ENCODE data around the gene WASL. TPM values are rescaled to one million over a fixed set of nuclear protein-coding genes. Genes with fewer than 3 reads are reported as not detected.
A peak's percentile ranks its signal among the peaks of the same experiment; 100 is the strongest.
"Not testable (repeated sequence)": the region's sequence is repeated elsewhere in the genome, so short reads cannot be mapped to it uniquely, and the experiment has no call there.

WASL gene
- total RNA-seq, 1 experiment from 2014 or later = 7.5 TPM

DNA sequence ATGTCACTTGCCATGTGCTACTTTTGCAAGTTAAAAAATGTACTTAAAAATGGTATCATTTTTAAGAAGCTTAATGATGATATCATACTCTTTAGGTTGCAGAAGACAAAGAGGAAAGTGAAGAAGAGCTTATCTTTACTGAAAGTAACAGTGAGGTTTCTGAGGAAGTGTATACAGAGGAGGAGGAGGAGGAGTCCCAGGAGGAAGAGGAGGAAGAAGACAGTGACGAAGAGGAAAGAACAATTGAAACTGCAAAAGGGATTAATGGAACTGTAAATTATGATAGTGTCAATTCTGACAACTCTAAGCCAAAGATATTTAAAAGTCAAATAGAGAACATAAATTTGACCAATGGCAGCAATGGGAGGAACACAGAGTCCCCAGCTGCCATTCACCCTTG, 87.0 kb downstream of the WASL start:
- DNase-seq (ENCODE audit: low read depth) = no peak

DNA sequence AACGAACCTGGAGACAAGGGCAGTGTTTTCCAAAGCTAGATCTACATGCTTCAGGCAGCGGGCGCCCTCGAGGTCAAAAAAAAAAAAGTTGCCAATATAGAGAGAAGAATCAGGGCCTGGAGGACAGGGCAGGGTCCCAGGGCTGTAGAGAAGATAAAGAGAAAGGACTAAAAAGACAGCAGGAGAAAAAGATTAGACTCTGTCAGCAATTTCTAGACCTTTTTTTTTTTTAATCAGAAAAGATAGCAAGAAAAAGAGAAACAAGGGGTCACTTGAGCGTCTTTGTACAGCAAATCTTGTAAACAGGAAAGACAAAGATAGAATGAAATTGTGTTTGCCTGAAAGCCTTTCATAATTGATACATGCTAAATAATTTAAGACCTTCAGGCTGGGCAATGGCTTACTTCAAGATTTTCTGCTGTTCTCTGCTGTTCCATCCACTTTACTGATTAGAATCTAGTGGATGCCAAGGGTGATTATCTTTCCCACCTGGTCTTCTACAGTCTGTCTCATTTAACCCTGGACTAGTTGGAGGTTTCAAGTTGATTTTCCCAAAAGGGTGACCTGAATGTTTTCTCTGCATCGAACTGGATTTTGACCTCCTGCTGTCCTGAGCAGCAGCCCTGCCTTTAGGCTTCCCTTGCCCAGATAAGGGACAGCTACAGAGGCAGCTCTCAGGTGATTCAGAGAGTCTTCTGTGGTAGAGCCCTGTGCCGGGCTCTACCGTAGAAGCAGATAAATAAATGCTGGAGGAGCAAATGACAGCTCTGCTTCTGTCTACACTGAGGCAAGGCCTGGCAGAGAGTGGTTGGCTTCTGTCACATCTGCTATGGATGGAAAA, 88.1 kb downstream of the WASL start:
- DNase-seq (ENCODE audit: low read depth) = no peak

DNA sequence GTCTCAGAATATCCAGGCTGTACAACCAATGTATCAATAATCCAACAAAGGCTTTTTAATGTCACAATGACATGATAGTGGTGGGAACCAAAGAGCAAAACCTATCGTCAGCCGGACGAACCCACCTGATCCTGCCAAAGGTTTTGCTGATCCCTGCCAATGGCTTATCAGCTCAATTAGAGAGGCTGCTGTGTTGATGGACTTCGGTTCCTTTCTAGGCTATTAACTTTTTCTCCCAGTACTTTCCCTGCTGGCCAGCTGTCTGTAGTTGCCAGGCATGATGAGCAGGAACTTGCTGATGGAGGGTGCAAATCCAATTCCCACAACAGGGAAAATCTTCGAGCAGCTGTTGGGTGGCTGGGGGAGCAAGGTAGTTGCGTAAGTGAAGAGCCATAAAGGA, 90.8 kb downstream of the WASL start:
- no peak for DNase-seq (ENCODE audit: low read depth)

DNA sequence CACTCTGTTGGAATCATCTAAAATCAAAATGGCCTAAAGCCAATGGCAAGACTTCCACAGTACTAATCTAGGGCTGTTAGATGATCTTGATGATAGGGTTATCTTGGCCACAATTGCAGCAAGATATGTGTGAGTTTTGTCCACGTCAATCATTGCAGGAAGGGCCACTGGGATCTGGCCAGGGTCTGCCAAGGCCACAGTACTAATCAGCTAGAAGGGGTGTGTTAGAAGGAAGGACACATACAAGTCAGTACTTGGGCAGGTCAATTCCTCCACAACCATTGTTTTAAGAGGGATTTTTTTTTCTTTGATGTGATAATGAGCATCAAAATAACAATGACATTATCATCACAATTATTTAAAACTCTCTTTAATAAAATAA, 91.5 kb downstream of the WASL start:
- DNase-seq (ENCODE audit: low read depth) = no peak

DNA sequence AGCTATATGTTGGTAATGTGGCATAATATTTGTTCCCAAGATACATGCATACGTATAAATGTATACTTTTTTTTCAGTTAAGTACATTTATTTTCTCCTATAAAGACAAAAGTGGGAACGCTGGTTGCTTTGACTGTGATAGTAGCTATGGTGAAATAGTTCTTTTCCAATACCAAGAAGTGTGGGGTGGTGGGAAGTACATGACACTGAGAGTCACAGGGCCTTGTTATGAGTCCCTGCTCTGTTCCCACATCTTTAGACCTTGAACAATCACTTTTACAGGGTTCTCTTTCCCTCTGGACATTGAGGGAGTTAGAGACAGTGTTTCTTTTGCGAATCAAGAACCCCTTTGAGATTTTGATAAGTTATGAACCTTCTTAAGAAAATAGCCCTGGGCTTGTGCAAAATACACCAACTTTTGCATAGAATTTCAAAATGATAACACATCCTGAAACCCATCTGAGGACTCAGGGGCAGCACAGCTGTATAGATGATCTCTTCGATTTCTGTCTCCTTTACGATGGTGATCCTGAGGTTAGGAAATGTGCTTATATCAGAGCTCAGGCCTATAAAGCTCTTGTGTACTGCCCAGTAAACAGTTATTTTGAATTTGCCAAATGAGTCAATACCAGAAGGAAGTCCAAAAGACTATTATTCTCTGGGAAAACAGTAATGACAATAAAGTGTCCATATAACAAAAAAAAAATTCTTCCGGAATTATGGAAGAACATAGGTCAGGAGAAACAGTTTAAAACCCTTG, 92.1 kb downstream of the WASL start:
- DNase-seq (ENCODE audit: low read depth) = no peak

DNA sequence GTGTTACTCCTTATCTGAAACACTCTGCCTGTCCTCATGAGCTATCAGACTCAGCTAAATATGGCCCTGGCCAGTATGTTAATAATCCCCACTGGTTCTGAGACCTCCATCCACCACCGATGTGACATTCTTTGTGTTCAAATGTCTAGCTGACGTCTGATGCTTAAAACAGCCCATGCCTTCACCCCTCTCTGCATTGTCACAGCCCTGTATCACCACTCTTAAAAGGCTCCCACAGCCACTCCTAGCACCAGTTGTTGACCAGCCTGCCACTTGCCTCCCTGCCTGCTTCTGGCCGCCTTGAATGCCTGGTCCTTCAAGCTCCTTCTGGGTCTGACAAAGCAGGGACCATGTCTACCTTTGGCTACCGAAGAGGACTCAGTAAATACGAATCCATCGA, 93.2 kb downstream of the WASL start, which contains the start of gene LMOD2:
Gene LMOD2 (plus strand): TSS at position 253 of the 400 bp plus-strand sequence. CDS start 98 bp downstream, at position 351.
- no peak for DNase-seq (ENCODE audit: low read depth)

DNA sequence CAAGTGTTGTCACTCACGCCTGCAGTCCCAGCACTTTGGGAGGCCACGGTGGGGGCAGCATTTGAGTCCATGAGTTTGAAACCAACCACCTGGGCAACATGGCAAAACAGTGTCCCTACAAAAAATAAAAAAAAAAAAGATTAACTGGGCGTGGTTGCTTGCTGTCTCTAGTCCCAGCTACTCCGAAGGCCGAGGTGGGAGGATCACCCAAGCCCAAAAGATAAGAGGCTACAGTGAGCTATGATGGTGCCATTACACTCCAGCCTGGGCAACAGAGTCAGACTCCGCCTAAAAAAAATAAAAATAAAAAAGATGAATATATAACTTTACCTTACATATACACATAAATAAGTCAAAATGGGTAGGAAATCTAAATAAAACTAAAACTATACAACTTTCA, 95.6 kb downstream of the WASL start:
- DNase-seq (ENCODE audit: low read depth) = no peak

DNA sequence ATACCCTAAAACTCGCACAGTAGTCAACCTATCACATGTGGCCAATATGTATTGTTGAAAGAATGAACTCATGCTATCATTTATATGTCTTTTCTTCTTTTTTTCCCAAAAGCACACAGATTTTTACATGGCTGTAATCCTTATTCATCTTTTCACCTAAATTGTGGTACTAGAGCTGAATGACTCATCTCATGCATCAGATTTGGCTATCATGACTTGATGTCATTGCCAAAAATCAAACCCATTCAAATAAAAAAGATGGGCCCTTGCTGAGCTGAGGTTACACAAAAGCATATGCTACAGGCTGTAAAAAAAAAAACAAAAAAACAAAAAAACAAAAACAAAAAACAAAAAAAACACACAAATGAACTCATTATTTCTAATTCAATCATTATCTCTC, 96.4 kb downstream of the WASL start:
- no peak for DNase-seq (ENCODE audit: low read depth)

DNA sequence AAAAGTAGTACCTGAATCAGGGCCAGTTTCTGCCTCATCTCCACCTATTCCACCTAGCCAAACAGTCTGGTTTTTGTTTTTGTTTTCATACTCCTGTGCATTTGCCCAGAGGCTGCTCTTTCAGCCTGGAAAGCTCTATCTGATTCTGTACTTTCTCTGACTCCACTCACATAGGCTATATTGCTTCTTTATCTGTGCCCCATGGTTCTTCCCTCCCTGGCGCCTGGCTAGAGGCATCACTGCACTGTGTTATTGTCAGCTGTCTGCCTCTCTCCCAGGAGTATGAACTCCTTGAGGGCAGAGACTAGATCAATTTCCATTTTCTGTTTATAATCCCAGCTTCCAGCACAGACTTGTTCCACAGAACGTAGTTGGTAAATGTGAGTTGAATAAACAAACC, 98.2 kb downstream of the WASL start:
- DNase-seq (ENCODE audit: low read depth) = no peak

DNA sequence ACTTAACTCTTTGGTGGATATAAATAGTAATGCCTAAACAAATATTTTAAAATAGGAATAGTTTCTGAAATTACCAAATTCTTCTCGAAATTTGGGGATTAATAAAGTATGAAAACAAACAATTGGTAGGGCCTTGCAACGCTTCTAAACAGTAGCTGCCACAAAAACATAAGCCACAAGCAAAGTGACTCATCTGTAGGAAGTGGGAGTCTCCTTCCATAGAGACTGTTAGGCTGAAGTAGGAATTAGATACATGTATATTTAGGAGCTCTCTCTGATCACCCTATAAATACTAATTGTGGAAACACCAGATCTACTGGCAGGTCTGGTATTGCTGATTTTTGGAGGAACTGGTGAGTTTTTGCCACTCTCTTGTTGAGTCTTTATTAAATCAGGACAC, 98.8 kb downstream of the WASL start:
- peak; percentile 65 for DNase-seq (ENCODE audit: low read depth)

DNA sequence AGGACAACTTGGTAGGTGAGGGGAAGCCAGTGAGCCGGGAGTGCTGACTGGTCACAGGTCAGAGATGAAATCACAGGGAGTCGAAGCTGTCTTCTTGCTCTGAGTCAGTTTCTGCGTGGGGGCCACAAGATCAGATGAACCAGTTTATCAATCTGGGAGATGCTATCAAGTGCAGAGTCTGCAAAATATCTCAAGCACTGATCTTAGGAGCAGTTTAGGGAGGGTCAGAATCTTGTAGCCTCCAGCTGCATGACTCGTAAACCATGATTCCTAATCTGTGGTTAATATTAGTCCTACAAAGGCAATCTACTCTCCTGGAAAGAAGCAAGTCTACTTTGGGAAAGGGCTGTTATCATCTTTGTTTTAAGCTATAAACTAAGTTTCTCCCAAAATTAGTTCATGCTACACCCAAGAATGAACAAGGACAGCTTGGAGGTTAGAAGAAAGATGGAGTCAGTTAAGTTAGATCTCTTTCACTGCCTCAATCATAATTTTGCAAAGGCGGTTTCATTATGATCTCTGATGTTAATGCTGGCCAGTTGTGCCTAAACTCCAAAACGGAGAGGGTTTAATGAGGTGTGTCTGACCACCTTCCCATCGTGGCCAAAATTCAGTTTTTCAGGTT, 101.6 kb downstream of the WASL start:
- no peak for DNase-seq (ENCODE audit: low read depth)

DNA sequence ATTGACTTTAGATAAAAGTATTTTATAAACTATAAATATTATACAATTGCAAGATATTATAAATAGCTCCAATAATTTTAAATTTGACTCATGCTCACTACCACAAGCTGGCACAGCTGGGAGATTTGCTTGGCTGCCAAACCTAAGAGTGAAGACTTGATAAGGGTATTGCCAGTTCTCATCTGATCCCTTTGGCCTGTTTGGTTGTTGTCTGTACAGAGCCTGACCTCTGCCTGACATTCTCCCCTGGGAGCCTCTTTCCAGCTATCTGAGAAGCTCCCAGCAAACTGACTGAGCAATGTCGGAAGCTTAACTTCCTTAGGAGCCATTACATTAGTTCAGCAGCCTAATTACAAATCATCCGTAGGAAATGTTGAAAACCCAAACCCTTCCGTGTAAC, 103.3 kb downstream of the WASL start:
- DNase-seq (ENCODE audit: low read depth) = no peak

DNA sequence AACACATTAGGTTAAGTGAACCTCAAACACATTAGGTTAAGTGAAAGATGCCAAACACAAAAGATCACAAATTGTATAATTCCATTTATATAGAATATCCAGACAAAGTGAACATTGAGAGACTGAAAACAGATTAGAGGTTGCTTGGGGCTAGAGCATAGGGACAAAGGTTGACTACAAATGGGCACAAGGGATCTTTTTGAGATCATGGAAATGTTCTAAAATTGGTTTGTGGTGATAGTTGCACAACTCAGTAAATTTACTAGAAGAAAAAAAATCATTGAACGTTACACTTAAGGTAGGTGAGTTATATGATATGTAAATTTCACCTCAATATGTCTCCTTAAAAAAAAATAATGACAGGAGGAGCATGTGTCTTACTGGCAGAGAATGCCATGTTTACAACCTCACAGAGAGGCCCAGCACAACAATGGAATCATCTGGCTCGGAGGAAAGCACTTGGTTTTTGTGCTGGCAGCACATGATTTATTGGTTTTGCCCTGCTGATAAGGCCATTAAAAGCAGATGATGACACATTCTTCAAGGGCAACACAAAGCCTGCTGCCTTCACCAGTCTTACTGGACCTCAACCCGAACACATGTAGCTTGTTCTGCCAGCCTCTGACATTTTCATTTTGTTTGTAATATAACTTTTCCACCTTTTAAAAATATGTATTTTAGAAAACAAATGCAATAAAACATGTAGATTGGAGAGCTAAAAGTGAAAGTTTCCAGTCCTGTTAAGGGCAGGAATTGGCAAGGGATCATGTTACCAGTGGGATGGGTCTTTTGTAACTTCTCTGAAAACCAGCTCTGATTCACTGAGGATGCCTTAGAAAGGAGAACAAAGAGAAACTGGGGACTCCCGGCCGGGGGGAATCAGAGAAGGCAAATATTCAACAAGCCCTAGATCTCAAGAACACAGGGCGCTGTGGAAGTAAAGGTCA, 105.0 kb downstream of the WASL start:
- DNase-seq (ENCODE audit: low read depth) = peak; percentile 81

DNA sequence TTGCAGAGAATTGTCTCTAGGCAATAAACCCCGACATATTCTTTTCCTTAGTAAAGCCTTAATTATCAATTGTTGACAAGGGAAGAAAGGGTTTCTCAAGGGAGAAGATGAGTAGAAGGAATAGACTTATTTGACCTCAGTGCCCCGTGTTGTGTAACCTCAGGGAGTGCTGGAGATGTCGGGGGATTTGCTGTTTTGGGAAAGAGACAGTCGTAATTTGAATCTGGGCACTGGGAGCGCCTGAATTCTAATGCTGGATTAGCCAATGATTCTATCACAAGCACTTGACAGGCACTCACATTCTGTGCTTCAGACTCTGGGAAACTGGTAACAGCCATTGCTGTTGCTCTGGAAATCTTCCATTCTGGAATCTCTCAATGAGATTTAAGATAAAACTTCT, 106.9 kb downstream of the WASL start:
- no peak for DNase-seq (ENCODE audit: low read depth)

DNA sequence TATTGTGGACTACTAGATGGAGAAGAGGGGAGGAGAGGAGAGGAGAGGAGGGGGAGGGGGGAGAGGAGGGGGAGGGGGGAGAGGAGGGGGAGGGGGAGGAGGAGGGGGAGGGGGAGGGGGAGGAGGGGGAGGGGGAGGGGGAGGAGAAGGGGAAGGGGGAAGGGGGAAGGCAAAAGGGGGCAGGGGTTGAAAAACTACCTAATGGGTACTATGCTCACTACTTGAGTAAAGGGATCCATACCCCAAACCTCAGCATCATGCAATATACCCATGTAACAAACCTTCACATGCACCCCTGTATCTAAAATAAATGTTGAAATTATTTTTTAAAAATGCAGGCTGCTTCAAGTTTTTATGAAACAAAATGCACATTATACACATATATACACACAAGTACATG, 108.2 kb downstream of the WASL start:
- no peak for DNase-seq (ENCODE audit: low read depth)

DNA sequence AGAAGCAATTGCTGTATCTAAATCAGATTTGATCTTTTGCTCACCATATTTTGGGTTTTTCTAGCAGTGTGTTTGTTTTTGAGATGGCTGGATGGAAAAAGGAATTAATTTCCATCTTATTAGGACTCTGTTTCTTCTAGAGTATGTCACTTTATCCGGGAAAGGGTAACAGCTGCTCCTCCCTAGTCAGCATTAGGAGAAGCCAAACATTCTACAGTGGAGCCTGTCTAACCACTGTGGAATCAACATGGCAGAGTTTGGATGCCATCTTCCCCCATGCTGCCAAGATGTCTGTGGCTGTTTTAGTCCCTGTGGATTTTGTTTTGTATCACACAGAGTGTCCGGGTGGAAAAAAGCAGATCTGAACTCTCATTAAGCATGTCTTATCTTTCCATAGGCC, 109.2 kb downstream of the WASL start:
- DNase-seq (ENCODE audit: low read depth) = no peak

DNA sequence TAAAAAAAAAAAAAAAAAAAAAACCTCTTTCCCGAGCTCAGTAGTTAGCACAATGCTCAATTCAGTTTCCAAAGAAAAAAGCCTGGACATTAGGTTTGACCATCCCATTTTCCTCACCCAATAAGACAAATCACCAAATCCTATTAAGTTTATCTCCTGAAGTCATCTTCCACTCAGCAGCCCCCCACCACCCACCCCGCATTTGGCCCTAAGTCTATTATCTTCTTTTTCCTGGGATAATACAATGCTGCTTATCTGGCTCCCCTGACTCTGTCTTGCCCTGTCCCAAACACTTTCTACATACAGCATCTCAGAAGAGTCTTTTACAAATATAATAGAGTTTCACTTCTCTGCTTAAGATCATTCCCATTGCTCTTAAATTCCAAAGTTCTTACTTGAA, 110.9 kb downstream of the WASL start:
- DNase-seq (ENCODE audit: low read depth) = no peak

DNA sequence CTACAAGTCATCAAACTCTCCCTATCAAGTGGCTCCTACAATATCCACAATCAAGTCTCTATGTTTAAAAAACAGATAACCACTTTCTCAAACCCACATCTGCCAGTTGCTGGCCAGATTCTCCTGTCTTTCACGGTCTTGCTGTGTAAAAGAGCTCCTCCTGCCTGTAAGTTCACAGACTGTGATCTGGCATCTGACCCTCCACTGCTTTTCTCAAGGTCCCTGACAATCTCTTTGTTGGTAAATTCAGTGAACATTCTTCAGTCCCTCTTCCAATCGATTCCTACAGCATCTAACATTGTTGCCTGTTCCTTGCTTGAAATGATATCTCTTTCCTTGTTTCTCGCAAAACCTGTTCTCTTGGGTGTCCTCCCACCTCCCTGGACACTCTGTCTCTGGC, 111.6 kb downstream of the WASL start:
- DNase-seq (ENCODE audit: low read depth) = no peak

DNA sequence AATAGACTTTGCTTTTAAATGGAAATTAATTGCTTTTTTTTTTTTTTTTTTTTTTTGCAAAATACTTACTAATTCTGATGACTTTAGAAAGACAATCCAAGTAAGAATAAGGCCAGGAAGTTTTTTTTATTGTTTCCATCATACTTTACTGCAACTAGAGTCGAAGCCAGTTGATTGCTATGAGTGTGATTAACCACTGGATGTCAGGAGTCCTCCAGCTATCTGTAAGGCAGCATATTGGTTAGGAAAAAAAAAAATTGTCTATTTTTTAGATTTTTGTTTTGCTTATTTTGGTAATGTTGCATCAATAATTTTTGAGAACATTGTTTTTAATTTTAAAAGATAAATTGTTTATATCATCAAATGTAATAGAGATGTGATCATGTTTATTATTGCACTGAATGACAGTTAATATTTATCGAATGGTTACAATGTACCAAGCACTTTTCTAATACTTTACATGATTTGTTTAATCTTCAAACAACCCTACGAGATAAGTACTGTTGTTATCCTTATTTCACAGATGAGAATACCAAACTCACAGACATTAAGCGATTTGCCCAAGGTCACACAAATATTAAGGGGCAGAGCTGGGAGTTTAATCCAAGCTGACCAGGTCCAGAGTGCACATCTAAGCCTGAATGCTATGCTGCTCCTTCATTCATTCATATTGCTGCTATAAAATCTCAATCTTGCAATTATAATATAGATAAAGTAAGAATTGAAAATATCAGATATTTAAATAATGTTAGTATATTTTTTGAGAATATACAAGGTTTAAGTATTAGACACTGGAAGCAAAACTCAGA, 113.0 kb downstream of the WASL start:
- peak; percentile 36 for DNase-seq (ENCODE audit: low read depth)

DNA sequence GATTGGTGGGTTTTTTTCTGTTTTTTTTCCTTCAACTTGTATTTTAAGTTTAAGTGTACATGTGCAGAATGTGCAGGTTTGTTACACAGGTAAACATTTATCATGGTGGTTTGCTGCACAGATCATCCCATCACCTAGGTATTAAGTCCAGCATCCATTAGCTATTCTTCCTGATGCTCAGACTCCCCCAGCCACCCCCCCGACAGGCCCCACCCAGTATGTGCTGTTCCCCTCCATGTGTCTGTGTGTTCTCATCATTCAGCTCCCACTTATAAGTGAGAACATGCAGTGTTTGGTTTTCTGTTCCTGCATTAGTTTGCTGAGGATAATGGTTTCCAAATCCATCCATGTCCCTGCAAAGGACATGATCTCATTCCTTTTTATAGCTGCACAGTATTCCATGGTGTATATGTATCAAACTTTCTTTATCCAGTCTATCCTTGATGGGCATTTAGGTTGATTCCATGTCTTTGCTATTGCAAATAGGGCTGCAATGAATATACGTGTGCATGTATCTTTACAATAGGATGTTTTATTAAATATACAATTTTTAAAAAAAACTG, 114.7 kb downstream of the WASL start:
- DNase-seq (ENCODE audit: low read depth) = not testable (repeated sequence)
